HG03457 (cell line): ENCODE results near the gene CCL11.

ENCODE experiments used
- ATAC-seq: cut with Tn5 transposase; IDR thresholded peaks from one replicate; pipeline ENCODE4 v1.9.1; 2021; ENCODE audit warnings: moderate number of reproducible peaks; ENCODE audit not compliant: unreplicated experiment

The CCL11 gene

DNA sequence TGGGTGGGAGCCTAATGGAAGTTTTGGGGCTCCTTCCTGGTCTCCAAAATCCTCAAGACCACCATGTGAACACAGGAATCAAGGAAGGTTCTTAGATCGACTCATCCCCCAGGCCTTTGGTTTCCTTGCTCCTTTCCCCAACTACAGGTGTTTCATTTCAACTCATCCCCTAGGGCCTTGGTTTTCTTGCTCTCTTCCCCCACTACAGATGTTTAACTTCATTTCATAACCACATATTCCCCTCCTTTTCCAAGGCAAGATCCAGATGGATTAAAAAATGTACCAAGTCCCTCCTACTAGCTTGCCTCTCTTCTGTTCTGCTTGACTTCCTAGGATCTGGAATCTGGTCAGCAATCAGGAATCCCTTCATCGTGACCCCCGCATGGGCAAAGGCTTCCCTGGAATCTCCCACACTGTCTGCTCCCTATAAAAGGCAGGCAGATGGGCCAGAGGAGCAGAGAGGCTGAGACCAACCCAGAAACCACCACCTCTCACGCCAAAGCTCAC is at the start of gene CCL11:
Gene CCL11, plus strand, starts transcription at position 457 of the 507 bp plus-strand sequence. CDS start 67 bp downstream, outside the sequence.
- ATAC-seq: no peak

DNA sequence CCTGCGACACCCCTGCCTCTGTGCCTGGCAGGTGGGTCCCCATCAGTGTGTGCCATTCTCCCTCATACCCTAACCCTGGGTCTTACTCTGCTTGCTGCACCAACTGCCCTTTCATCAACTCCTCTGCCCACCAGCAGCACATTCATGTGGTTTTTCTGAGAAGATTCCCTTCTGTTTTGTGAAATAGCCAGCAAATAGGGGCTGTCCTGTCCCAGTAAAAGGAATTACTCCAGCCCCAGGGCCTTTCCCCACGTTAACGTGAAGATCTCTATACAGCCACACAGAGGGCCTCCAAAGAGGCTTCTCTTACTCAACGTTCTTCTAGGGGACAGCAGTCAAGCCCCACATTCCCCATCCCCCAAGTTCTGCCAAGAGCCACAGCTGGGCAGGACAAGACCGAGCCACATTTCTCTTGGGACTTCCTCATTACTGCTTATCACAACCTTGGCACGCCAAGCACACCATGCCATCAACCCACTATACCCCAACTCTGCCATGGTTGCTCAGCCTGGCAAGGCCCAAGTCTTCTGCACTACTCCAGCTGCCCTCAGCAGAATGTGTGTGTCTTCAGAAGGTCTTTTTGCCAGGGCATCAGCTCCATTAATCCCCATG is 49.2 kb upstream of the CCL11 start:
- ATAC-seq: no peak

DNA sequence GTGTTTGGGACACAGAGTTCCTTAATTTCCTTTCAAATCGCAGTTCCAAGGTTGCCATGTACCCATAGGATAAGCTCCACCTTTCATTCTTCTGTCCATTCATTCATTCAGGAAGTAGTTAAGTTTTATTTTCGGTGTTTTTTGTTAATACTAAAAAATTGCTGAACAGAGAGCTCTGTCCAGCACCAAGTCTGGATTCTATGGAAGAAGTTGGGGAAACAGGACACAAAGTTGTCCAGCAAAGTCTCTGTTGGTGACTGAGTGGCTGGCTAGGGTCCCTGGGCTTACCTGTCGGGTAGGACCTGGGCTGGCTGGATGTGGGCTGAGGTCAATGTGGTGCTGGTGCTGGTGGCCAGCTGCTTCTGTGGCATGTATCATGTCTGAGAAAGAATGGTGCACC is 48.1 kb upstream of the CCL11 start:
- no peak for ATAC-seq

DNA sequence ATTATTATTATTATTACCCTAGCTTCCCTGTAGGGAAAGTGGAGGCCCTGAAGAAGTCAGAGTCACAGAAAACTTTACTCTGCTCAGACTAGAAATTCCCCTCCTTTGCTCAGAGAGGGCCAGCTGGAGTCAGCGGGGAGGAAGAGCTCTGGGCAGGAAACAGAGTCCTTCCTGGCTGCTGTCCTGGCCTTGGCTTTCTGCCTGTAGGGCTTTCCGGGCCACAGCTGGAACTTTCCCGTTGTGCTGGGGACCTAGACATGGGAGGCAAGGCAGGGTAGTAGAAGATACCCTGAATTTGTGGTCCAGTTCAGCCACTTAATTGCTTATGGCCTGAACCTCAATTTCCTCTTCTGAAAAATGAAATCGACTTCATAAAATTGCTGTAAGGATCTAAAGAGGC is 44.5 kb upstream of the CCL11 start:
- ATAC-seq: no peak

DNA sequence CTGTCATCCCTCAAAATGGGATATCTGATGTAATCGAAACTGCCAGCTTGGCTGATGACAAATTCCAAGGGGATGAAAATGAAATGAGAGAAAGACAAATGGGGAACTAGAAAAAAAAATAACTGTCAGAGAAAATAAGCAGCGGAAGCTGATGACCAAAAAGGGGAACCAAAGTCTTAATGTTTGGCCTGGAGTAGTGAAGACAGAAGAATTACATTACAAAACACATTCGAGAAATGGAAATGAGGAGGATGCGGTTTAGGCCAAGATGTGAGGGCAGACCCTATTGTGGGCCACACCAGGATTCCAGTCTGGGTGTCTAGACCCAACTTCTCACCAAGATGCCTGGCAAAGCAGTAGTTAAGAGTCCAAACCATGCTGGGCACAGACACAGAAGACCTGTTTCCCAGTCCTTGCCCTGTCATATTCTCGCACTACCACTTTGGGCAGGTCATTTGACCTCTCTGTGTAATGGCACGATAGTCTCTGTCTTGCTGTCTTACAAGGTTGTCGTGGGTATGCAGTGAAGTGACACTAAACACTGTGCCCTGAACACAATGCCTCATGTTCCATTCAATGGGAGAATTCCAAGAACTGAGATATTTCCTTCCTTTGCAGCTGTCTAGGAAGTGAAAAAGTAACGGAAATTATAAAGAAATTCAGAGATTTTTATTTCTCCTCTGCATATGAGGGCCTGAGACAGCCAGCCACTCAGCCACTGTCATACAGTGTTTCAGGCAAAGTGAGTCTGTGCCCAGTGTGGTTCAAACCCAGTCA is 42.8 kb upstream of the CCL11 start:
- ATAC-seq: no peak

DNA sequence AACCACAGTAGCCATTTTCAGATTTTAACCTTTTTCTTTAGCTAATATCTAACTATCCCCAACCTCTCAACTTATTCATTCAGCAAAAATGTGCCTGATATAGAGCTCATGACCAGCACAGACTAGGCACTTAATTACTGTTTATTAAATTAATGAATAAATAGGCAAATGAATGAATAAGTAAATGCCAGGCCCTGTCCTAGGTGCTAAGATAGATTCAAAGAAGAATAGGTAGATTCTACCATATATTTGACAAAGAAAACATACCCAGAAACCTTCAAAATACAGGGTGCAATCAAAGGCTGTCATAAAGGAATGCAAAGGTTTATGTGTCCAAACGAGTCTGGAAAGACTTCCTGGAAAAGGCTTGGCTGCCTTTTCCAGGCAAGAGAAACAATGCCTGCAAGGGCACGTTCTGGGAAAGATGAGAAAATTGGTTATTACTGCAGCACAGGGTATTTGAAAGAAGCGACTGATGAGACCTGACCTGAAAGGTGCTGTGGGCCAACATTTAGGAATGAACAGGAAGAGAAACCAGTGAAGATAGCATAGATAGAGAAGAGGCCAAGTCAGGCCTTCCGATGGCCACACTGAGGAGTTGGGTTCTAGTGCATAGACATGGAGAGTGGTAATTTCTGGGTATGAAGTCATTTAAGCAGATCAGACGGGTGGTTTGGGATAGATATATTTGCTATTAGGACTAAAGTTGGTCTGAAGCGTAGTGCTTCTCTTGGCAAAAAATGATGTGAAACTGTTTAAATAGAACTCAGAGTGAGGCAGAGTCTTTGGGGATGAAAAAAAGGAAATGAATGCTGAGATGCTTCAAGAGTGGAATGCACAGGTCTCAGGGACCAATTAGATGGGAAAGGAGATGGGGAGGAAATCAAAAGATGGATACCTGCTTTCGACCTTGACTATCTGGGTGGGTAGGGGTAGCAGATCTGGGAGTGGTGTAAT is 41.9 kb upstream of the CCL11 start:
- ATAC-seq: no peak

GRCh38 chr17:34245351-34245905 is 40.1 kb upstream of the CCL11 start:
- no peak for ATAC-seq

DNA sequence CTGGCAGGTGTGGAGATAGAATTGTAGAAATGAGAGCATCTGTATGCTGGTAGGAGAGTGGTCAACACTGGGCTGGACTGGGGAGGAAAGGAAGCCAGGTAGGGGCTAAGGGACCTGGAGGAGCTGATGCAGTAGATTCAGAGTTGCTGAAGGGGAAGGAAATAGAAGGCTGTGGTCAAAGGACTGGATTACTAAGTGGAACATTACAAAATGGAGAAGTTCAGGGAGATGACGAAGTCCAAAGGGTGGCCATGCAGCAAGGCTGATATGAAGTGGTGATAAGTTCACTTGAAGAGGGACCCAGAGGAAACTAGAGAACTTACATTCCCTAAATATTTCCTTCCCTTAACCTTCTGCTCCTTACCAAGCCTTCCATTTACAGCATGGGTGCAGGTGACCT is 39.1 kb upstream of the CCL11 start:
- ATAC-seq: no peak

DNA sequence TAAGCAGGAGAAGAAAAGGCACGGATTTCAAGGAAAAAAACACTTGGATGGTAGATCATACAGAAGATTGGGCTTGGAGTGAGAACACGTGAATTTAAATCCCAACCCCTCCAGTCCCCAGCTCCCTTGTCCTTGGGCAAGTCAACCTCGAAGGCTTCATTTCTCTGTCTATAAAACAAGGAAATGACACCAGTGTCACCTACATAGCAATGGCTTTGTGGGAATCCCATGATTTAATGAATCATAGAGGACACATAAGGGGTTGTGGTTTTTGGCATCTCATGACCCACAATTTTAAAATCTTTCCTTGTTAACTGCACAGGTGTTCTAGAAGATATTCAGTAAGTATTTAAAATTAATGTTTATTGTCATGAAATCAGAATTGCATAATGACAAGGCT is 38.7 kb upstream of the CCL11 start:
- ATAC-seq: no peak

DNA sequence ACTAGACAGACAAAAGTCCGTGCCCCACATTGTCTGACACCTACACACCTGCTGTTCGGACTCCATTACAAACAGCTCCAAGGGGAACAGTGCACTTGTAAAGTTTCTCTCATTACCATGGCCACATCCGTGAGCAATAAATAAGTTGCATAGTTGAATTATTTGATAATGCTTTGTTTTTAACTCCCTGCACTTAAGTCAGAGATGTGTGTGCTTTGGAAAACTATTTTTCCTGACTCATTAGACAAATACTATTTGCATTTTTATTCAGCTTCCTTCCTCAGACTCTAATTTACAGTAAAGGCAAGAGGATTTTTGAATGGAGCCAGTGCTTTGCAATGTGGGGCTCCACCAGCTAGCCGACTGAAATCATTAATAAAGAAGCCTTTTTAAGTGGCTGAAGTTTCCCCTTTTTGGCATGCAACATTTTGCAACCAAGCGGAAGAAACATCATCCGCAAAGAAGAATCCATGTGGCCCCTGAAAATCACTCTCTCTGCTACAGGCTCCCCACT is 37.0 kb upstream of the CCL11 start:
- ATAC-seq: no peak

- ATAC-seq: no peak
Observed at GRCh38 chr17:34249061-34249460, 36.5 kb upstream of the CCL11 start.

DNA sequence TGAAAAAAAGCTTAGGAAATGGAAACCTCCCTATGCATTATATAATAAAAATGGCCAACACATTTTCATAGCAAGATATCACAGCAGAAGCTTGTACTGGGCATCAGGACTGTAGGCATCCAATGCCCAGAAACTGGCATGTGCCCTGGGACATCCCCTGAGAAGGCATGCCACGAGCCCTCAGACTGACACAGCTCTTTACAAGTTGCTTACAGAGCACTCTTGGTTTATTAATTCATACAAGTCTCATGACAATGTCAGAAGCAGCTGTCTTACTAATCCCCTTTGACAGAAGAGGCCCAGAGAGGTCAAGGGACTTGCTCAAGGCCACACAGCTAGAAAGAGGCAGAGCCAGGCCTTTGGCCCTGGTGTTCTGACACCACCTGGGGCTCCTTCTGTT is 36.1 kb upstream of the CCL11 start:
- no peak for ATAC-seq

GRCh38 chr17:34251186-34251585 is 34.4 kb upstream of the CCL11 start:
- no peak for ATAC-seq

DNA sequence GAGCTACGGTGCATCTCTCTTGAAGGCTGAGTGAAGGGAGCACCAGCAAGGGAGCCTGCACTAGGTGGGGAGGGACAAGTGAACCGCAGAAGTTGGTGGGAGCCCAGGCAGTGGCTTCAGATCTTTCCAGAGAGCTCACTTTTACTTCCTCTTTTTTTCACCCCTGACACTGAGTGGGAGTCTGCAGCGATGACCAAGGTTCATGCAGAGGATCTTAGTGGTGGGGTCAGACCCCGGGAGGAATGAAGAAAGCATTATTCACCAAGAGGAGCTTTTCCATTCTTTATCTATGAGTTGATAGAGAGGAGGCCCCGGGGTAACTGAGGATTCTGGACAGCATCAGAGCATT is 33.5 kb upstream of the CCL11 start:
- ATAC-seq: no peak

- no peak for ATAC-seq
Observed at GRCh38 chr17:34252444-34253138, 33.0 kb upstream of the CCL11 start.

GRCh38 chr17:34253139-34253525 is 32.4 kb upstream of the CCL11 start:
- ATAC-seq: no peak

DNA sequence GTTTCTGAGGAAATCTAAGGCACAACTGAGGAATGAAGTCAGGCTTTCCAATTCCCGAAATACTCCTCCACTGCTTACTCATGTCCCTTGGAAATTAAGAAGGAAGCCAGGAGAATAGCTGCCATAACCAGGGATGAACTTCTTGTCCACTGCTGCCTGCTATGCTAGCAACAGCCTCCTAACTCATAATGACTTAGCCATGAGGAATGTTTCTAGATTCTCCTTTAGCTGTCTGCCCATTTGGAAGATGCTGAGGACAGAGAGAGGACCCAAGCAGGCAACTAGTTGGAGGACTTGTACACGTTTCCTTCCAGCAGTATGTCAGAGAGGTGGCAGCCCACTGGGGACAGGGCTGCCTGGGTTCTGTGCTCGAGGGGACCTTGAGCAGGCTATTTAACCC is 31.4 kb upstream of the CCL11 start:
- ATAC-seq: no peak

DNA sequence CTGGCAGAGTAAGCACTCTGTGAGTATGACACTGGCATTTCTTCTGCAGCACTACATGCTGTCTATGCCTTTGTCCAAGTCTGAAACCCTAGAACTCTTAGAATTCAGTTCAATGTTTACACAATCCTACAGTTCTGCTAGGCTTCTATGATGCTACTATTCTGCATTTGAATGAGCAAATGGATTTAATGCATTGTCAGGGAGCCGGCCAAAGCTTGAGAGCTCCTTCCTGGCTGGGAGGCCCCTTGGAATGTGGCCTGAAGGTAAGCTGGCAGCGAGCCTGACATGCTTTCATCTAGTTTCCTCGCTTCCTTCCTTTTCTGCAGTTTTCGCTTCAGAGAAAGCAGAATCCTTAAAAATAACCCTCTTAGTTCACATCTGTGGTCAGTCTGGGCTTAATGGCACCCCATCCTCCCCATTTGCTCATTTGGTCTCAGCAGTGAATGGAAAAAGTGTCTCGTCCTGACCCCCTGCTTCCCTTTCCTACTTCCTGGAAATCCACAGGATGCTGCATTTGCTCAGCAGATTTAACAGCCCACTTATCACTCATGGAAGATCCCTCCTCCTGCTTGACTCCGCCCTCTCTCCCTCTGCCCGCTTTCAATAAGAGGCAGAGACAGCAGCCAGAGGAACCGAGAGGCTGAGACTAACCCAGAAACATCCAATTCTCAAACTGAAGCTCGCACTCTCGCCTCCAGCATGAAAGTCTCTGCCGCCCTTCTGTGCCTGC is 30.7 kb upstream of the CCL11 start, which contains the start of gene CCL2:
Gene CCL2, plus strand, starts transcription at position 635 of the 730 bp plus-strand sequence. Its CDS starts 65 bp downstream, at position 700.
- ATAC-seq: no peak

GRCh38 chr17:34255381-34255732 is 30.2 kb upstream of the CCL11 start:
- ATAC-seq: no peak

DNA sequence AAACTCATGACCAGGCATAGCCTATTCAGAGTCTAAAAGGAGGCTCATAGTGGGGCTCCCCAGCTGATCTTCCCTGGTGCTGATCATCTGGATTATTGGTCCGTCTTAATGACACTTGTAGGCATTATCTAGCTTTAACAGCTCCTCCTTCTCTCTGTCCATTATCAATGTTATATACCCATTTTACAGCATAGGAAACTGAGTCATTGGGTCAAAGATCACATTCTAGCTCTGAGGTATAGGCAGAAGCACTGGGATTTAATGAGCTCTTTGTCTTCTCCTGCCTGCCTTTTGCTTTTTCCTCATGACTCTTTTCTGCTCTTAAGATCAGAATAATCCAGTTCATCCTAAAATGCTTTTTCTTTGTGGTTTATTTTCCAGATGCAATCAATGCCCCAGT is 29.7 kb upstream of the CCL11 start:
- ATAC-seq: no peak
